H1 (cell line): Measurements from ENCODE around the gene DLL3. TPM values are rescaled to one million over a fixed set of nuclear protein-coding genes. Genes with fewer than 3 reads are reported as not detected.

Source experiments
- BCL11A ChIP-seq, 2 experiments: IDR thresholded peaks; one replicate each; pipeline ENCODE4 v1.6.1; 2011; ENCODE audit warnings: low read depth in 2 of 2, low read length in 2 of 2, mild to moderate bottlenecking in 2 of 2
- CHD7 ChIP-seq: fragments of 300-600 bp; sonication (generic); IDR thresholded peaks from 2 replicates; pipeline ENCODE4 v1.7.1; 2012; ENCODE audit warnings: low read length, moderate library complexity, mild to moderate bottlenecking, inconsistent platforms; ENCODE audit not compliant: insufficient replicate concordance
- JUN ChIP-seq: IDR thresholded peaks from 2 replicates; pipeline ENCODE4 v1.6.1; 2011; ENCODE audit warnings: low read depth, mild to moderate bottlenecking, improper control_type of control experiment, low read length
- SIN3A ChIP-seq, 2 experiments: IDR thresholded peaks in 1 of 2; conservative IDR thresholded peaks in 1 of 2; 2 replicates each; pipeline ENCODE4 v1.6.1; 2011 to 2012; ENCODE audit warnings: low read length in 2 of 2, improper control_type of control experiment in 1 of 2, low read depth in 1 of 2, mild to moderate bottlenecking in 1 of 2
- polyA plus RNA-seq, 7 experiments: library from polyadenylated mRNA; depleted of rRNA in 3 of 7; stranded (reverse) in 5 of 7; unstranded in 2 of 7; fragments of >200 nt in 5 of 7; fragments of 200-250 nt in 2 of 7; gene quantifications; 1 replicate in 5 of 7; 2 replicates in 1 of 7; 4 replicates in 1 of 7; pipeline versions ENCODE4 v1.2.1 to v1.2.3, GENCODE V29; 2011 to 2013; ENCODE audit warnings: missing spikeins in 2 of 7, mixed read lengths in 2 of 7
- total RNA-seq: library from RNA; stranded (reverse); fragmentation: NEBNext Ultra II Directional; extraction: Animal tissue kit (Norgen Biotek cat#: 25700); gene quantifications from 2 replicates; pipeline ENCODE4 v1.2.1, GENCODE V29; 2021
- TF ChIP-seq, protein P1 (sequence below): IDR thresholded peaks from 2 replicates; pipeline ENCODE4 v1.6.1; 2012; ENCODE audit warnings: inconsistent platforms

The DLL3 gene
- total and polyA plus RNA-seq, 2 of the 8 experiments (the other 6 are each of a cell fraction or from before 2014, with no cell fraction given) = 12.2 to 13.8 TPM

- TF ChIP-seq CHD7 (no peak), SIN3A (conservative IDR thresholded peaks at IDR 0.05 in 1 of 2, IDR thresholded peaks at IDR 0.05 in 1 of 2; ENCODE audit: low read depth in 1 of 2, low read length in 2 of 2) (peak; percentile 72 to 81; a peak in 2 of 4 replicates), JUN (no peak), BCL11A (IDR thresholded peaks at IDR 0.05; ENCODE audit: low read depth in 2 of 2, low read length in 2 of 2) (no peak)
- TF ChIP-seq, protein P1, sequence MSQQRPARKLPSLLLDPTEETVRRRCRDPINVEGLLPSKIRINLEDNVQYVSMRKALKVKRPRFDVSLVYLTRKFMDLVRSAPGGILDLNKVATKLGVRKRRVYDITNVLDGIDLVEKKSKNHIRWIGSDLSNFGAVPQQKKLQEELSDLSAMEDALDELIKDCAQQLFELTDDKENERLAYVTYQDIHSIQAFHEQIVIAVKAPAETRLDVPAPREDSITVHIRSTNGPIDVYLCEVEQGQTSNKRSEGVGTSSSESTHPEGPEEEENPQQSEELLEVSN = peak; percentile 55
Observed at GRCh38 chr19:39480337-39481228, 18.2 kb upstream of the DLL3 start, which contains the start of gene TIMM50 (continued).
